COR-L47 (cell line): Measurements from ENCODE around the gene AKAP7.
"Not testable (repeated sequence)": the region's sequence is repeated elsewhere in the genome, so short reads cannot be mapped to it uniquely, and the experiment has no call there.

Experiments used
- DNase-seq: peaks from one replicate; lab custom pipeline; 2025; lab: John Stamatoyannopoulos, UW

AKAP7 gene

GRCh38 chr6:131255434-131255833 is 120.2 kb downstream of the AKAP7 start:
- no peak for DNase-seq

DNA sequence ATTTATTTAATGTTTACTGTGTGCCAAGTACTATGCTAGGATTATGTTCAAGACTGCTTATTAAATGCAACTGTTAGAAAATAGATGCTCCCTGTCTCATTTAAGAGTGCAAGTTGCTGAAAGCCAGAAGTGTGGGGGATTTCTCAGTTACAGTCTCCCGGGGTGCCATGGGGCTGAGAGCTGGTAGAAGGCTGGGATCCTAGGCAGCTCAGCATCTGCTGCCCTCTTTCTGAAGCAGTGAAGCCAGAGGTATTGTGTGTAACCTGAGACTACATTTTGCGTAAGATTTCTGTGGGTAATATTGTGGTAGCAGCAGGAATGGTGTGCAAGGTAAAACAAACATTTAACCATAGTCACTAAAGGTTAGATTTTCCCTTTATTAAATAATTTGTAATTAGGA is 120.6 kb downstream of the AKAP7 start:
- DNase-seq, result no peak

GRCh38 chr6:131257104-131257503 is 121.8 kb downstream of the AKAP7 start:
- no peak for DNase-seq

GRCh38 chr6:131258010-131258652 is 122.9 kb downstream of the AKAP7 start:
- no peak for DNase-seq

DNA sequence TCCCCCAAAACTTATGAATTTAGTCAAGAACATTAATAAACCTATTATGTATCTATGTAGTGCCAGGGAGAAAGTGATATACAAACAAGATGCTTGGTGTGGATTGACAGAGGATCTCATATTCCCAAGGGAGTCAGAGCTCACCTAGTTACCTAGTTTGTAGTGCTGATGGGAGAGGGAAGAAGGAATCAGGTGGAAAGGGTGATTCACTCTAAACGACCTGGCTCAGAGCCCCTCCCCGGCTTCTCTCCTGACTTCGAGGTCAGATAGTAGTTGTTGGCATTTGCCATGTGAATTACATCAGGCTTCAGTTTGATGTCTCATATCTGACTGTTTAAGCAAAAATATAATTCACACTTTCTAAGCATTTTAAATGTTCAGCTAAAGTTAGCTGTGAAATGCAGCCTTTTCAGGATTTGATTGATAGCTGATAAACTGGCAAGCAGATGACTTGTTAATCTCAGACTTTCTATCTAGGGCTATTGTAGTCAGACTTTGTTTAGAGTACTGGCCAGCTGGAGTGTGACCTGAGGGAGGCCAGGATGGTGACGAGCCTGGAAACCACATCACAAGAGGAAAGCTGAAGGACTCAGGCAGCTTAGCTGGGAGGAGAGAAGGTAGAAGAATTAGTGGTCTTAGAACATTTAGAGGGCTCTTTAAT is 123.7 kb downstream of the AKAP7 start:
- DNase-seq, result no peak

- DNase-seq, result not testable (repeated sequence)
Measured at GRCh38 chr6:131260960-131261359, 125.7 kb downstream of the AKAP7 start.

GRCh38 chr6:131262060-131262459 is 126.8 kb downstream of the AKAP7 start:
- DNase-seq, result no peak

GRCh38 chr6:131265939-131266338 is 130.7 kb downstream of the AKAP7 start:
- DNase-seq, result no peak

DNA sequence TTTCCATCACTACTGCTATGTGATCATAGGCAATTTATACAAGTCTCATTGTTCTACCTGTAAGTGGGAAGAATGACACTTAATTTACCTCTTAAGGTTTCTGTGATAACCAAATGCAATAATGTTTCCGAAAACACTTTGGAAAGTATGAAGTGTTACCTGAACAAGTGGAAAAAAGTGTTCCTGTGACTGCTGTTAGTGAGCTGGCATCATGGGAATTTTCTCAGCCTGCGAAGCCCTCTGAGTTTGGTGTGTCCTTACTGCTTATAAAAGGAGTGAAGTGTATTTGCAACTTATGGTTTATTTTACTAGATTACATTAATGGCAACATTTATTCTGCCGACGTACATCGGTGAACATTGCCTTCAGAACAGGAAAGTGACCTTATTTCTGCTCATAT is 133.0 kb downstream of the AKAP7 start:
- no peak for DNase-seq

DNA sequence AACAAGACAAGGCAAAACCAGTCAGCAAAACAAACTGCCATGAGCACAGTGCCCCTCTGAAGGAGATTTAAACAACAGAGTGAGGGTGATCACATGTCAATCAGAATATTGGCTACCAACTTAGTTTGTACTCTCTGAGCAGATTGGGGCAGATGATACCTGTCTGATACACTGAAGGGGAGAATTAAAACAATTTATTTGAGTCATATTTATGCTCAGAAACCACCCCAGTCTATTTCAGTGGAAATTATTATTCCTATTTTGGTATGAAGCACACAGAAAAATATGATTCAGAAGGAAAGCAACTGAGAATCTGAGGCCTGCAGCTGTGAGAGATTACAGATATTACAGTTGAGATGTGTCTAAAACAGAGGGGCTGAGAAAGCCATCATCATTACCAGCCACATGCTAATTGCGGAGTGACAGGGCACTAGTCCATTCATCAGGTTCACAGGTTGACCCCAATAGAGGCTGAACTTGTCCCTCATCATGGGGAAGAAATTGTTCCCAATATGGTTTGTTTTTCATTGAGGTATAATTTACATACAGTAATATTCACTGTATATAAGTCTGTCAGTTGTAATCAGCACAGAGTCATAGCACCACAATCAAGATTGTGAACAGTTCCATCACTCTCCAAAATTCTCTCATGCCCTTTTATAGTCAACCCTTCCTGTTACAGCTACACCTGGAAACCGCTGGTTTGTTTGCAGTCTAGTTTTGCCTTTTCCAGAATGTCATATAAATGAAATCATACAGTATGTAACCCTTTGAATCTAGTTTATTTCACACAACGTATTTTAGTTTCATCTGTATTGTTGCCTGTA is 134.5 kb downstream of the AKAP7 start:
- DNase-seq, result no peak

DNA sequence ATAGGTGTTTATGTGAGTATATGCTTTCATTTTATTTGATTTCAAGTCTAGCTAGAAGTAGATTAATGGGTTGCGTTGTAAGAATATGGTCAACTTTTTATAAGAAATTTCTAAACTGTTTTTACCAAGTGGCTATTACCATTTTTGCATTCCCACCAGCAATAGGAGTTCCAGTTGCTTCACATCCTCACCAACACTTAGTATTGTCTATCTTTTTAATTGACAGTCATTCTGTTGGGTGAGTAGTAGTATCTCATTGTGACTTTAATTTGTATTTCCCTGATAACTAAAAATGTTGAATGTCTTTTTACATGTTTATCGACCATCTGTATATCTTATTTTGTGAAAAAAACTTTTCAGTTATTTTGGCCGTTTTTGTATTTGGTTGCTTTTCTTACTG is 135.3 kb downstream of the AKAP7 start:
- no peak for DNase-seq

- no peak for DNase-seq
Measured at GRCh38 chr6:131275273-131275672, 140.0 kb downstream of the AKAP7 start.

DNA sequence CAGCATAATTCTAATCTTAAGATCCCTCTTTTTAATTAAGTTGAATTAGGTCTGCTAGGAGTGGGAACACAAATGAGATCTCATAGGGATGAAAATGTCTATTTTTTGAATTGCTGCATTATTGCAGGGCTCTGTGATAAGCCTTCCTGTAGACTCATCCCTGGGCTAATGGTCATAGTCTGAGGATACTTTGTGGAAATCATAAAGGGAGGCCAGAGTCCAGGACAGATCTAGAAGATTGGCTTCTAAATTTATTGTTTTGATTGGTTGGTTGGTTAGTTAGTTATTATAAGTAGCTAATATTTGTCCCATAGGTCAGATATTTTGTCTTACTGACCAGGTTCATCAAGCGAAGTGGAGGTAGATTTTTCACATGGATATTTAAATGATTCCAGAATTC is 142.3 kb downstream of the AKAP7 start:
- no peak for DNase-seq

- no peak for DNase-seq
Measured at GRCh38 chr6:131281471-131282270, 146.4 kb downstream of the AKAP7 start.

- DNase-seq, result no peak
Measured at GRCh38 chr6:131282365-131282764, 147.1 kb downstream of the AKAP7 start.

DNA sequence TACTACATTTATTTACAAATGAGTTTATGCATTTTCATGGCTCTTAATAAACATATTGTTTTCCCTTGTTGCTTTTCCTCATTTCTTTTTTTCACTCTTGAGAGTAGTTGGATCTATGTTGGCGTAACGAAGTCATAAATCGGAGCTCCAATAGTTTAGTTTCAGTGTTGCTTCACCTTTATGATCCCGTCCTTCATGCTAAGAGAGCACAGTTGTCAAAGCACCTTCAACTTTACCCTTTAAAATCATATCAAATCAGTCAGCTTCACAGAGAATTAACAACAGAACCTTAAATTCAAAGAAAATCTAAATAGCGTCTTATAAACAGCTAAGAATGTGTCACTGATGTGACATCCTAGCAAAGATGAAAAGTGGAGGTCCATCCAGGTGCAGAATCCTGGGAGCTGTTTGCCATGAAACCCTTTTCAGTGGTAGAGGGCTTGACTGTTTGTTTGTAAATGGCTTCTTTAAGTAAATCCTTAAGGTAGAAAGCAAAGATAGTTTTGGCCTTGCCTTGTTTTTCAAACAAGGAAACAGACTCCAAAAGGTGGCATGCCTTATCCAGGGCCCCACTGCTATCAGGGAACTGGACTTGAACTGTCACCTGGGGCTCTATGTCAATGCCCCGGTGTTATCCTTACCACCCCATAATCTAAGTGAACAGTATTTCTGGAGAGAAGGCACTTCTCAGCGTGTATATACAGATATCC is 148.4 kb downstream of the AKAP7 start:
- no peak for DNase-seq

DNA sequence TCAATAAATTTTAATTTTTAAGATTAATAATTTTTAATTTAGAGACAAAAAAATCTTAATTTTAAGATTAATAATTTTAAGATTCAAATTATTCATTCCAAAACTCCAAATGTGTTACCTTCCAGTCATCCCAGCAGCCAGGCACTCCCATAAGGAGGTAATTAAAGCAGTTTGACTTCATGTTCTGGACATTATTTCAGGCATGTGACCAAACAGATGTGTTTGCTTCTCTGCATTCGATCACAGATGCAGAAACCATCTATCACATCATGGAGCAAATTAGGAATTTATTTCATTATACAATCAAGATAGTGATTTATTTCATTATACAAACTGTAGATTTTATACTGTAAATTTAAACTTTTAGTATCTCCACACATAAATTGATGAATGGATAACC is 150.3 kb downstream of the AKAP7 start:
- DNase-seq, result no peak

DNA sequence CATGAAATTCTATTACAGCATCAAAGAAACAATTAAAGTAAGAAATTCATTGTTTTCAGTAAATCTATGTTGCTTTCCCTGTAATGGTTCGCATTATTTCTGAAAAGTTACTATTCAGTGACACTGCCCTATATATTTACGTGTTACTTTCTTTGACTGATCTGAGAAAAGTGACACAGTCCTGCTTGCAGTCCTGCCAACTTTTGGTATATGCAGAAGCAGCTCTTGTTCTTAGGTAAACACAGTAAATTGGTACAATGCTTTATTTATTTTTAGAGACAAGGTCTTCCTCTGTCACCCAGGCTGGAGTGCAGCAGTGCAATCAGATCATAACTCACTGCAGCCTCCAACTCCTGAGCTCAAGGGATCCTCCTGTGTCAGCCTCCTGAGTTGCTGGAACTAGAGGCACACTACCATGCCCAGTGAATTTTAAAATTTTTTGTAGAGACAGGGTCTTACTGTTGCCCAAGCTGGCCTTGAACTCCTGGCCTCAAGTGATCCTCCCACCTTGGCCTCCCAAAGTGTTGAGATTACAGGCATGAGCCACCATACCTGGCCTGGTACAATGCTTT is 151.3 kb downstream of the AKAP7 start:
- DNase-seq, result no peak

DNA sequence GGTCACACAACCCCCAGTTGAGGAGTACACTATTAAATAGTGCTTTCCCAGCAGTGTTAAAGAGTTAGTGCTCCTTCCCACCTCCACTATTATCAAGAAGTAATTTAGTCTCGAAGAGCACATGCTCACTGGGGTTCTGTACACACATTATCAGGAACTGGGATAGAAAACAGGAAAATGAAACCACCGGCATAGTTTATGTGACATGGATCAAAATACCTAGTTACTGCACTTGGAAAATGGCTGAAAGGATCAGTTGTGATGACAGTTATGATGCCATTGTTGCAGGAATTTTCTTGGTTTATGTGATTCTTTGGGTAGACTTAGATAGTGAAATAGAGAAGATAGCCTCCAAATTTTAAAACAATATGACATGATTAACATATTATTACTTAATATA is 152.9 kb downstream of the AKAP7 start:
- no peak for DNase-seq

DNA sequence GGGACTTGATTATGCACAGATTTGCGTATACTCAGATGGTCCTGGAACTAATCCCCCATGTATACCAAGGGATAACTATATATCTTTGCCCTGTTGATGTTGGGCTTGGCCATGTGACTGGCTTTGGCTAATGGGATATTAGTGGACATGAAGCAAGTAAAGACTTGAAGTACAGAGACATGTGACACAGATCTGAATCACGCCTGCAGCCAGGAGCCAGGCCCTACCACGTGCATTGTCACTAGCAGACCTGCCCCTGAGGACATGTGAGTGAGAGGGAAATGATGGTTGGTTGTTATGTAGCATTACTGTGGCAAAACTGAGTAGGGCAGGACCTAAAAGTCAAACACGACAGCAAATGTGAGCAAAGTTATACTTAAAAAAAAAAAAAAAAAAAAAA is 155.7 kb downstream of the AKAP7 start:
- DNase-seq, result no peak
